C4-2B (cell line): ENCODE data around the gene PLN.

ENCODE experiments used
- ZFX ChIP-seq: fragments of 450-650 bp; IDR thresholded peaks from 2 replicates; pipeline ENCODE4 v1.6.1; 2017
- TF ChIP-seq, protein P1 (sequence below): fragments of 450-650 bp; conservative IDR thresholded peaks from 2 replicates; pipeline ENCODE4 v1.5.1; 2017; ENCODE audit warnings: mild to moderate bottlenecking

DNA sequence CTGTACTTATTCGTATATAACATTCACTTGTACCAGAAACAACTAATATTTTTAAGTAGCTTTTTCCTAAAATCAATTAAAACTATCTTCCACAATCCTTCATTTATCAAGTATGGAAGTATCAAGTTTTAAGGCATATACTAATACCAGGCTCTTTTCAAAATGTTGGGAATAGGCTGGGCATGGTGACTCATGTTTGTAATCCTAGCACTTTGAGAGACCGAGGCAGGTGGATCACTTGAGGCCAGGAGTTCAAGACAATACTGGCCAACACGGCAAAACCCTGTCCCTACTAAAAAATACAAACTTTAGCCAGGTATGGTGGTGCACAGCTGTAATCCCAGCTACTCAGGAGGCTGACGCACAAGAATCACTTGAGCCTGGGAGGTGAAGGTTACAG lies 25.7 kb upstream of the PLN start:
- TF ChIP-seq, protein P1, sequence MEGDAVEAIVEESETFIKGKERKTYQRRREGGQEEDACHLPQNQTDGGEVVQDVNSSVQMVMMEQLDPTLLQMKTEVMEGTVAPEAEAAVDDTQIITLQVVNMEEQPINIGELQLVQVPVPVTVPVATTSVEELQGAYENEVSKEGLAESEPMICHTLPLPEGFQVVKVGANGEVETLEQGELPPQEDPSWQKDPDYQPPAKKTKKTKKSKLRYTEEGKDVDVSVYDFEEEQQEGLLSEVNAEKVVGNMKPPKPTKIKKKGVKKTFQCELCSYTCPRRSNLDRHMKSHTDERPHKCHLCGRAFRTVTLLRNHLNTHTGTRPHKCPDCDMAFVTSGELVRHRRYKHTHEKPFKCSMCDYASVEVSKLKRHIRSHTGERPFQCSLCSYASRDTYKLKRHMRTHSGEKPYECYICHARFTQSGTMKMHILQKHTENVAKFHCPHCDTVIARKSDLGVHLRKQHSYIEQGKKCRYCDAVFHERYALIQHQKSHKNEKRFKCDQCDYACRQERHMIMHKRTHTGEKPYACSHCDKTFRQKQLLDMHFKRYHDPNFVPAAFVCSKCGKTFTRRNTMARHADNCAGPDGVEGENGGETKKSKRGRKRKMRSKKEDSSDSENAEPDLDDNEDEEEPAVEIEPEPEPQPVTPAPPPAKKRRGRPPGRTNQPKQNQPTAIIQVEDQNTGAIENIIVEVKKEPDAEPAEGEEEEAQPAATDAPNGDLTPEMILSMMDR: no peak
- no peak for TF ChIP-seq ZFX
